Vagina (tissue), 2 donors: ENCODE results near the gene IKBKE.

Experiments used
- POLR2AphosphoS5 ChIP-seq, 2 donors: sonication (generic); formaldehyde crosslinking; IDR thresholded peaks; one replicate each; pipeline ENCODE4 v1.9.0; 2017; ENCODE audit warnings: antibody characterized with exemption in 2 of 2, mild to moderate bottlenecking in 2 of 2, low read depth in 1 of 2; ENCODE audit not compliant: insufficient read depth in 1 of 2
- TF ChIP-seq, protein P1 (sequence below), 3 experiments: fragments of 450-650 bp in 2 of 3; fragments of 200-600 bp in 1 of 3; sonication (generic) in 1 of 3; IDR thresholded peaks; one replicate each; pipeline ENCODE4 v1.5.1; 2017 to 2019; ENCODE audit warnings: antibody characterized with exemption in 3 of 3, mild to moderate bottlenecking in 2 of 3, moderate library complexity in 2 of 3

DNA sequence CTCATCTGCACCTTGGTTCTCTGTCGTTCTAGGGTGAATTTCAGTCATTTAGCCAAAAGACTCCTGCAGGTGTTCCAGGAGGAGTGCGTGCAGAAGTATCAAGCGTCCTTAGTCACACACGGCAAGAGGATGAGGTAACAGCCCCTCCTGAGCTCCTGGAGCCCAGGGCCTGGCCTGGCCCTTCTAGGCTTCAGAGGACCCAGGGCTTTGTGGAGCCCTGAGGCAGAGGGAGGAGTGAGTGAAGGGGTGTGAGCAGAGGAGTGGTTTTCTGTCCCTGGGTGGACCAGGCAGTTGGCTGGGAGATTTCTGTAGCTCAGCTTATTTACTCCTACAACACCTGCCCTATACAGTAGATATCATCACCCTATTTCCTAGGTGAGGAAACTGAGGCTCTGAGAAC is 21.3 kb downstream of the IKBKE start:
- TF ChIP-seq, protein P1, sequence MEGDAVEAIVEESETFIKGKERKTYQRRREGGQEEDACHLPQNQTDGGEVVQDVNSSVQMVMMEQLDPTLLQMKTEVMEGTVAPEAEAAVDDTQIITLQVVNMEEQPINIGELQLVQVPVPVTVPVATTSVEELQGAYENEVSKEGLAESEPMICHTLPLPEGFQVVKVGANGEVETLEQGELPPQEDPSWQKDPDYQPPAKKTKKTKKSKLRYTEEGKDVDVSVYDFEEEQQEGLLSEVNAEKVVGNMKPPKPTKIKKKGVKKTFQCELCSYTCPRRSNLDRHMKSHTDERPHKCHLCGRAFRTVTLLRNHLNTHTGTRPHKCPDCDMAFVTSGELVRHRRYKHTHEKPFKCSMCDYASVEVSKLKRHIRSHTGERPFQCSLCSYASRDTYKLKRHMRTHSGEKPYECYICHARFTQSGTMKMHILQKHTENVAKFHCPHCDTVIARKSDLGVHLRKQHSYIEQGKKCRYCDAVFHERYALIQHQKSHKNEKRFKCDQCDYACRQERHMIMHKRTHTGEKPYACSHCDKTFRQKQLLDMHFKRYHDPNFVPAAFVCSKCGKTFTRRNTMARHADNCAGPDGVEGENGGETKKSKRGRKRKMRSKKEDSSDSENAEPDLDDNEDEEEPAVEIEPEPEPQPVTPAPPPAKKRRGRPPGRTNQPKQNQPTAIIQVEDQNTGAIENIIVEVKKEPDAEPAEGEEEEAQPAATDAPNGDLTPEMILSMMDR (IDR thresholded peaks at IDR 0.05), result no peak
- TF ChIP-seq POLR2AphosphoS5 (IDR thresholded peaks at IDR 0.05; ENCODE audit: insufficient read depth in 1 of 2, low read depth in 1 of 2), result no peak
